GM21723 (cell line): ENCODE data around the gene CENPA.
"Not testable (repeated sequence)": the region's sequence is repeated elsewhere in the genome, so short reads cannot be mapped to it uniquely, and the experiment has no call there.

ENCODE experiments used
- ATAC-seq: cut with Tn5 transposase; IDR thresholded peaks from one replicate; pipeline ENCODE4 v1.9.1; 2021; ENCODE audit warnings: mild to moderate bottlenecking, moderate library complexity; ENCODE audit not compliant: unreplicated experiment

Gene CENPA

DNA sequence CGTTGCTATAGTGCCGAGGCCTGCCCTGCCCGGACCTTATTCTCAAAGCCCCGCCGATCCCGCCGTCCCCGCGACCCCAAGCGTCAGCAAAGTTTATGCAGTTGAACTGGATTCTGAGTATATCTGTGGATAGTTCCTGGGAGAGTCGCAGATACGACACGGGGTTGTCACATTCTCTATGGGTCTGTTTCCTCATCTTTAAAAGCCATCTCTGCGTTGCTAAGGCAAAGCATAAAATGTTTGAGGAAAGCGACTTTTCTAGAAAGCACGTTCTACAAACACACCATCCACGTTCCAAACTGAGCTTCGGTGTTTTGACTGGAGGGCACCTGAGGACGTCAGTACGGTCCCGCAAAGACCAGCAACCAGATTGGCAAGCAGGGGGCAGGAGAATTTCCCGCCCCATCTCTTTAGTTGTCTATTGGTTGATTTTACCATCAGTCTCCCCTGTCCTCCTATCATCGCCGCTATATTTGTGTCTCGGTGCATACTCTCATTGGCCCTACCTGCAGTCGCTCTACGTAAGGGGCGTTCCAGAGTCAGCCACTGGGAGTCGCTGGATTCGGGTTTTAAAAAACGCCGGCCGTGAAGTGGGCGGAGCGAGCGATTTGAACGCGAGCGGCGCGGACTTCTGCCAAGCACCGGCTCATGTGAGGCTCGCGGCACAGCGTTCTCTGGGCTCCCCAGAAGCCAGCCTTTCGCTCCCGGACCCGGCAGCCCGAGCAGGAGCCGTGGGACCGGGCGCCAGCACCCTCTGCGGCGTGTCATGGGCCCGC is at the start of gene CENPA:
Gene CENPA (plus strand): TSS at position 626 of the 776 bp plus-strand sequence. CDS start 141 bp downstream, at position 767.
- peak; percentile 98 for ATAC-seq

DNA sequence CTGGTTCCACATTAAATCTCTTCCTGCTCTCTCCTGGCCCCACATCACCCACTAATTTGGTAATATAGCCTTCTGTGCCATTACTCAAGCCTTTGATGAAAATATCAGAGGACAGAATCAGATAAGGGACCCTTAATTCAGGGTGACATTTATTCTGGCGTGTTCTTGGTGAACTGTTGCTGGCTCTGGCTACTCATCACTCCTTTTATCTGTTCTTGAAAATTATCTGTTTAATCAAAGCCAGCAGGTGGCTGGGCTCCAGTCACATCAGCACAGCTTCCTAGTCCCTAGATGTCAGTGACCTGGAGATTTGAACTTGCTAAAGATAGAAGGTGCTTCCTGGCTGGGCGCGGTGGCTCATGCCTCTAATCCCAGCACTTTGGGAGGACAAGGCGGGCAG is 48.6 kb upstream of the CENPA start:
- ATAC-seq = no peak

DNA sequence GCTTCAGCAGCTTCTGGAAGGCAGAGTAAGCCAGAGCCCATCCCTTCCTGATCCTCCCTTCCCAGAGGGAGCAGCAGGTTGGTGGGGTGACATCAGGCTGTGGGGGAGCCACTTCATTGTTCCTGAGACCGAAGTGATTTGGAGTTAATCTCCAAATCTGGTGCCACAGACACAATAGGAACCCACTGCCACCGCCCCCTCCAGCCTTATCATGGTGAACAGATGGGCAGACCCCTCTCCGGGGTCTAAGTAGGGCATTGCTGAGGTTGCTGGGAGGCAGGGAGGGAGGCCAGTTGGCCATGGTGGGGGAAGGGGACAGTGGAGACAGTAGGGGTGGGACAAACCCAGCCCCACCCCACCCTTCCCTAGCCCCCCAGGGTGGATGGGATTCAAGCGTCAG is 47.4 kb upstream of the CENPA start:
- no peak for ATAC-seq

DNA sequence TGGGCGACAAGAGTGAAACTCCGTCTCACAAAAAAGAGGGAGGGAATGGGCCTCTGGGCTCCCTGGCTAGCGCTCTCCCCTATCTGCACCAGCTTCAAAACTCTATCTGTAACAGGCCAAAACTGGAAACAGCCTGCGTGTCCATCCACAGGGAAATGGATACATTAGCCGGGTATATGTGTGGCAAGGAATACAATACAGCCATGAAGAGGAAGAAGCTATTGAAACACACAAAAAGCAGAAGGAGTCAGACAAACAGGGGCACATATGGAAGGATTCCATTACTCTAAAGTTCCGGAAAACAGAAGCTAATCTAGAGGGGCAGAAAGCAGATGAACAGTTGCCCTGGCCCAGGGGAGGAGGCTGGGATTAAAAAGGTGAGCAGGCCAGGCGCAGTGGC is 46.3 kb upstream of the CENPA start:
- no peak for ATAC-seq

DNA sequence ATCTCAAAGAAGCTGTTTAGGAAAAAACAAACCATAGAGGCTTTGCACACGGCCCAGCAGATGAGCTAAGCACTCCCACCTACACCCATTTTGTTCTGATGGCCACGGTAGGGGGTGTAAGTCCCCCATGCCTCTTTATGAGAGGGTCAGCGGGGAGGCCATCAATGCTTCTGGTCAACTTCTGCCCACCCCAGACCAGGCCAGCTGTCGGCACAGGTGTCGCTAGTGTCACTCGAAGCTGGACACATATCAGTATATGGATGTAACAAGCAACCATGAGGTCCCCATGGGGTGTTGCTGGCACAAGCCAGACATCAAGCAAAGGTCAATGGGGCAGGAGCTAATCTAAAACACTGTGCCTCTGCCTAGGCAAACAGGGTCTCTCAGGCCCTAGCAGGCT is 45.5 kb upstream of the CENPA start:
- no peak for ATAC-seq

DNA sequence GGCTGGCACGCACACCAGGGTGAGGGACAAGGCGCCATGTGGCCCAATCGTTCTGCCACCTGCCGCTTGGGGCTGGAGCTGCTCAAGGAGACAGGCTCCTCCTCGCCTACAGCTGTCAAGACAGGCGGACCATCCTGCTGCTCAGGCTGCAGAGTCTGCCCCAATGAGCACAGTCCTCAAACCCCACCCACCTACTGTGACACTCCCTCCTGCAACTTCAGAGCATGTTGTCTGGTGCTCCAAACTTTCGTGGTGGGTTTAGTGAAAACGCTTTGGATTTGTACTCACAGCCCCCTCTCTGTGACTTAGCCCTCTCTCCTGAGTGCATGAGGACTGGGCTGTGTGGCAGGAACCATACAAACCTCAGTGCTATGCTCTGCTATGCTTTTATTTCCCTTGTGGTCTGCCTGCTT is 45.0 kb upstream of the CENPA start:
- ATAC-seq = no peak

DNA sequence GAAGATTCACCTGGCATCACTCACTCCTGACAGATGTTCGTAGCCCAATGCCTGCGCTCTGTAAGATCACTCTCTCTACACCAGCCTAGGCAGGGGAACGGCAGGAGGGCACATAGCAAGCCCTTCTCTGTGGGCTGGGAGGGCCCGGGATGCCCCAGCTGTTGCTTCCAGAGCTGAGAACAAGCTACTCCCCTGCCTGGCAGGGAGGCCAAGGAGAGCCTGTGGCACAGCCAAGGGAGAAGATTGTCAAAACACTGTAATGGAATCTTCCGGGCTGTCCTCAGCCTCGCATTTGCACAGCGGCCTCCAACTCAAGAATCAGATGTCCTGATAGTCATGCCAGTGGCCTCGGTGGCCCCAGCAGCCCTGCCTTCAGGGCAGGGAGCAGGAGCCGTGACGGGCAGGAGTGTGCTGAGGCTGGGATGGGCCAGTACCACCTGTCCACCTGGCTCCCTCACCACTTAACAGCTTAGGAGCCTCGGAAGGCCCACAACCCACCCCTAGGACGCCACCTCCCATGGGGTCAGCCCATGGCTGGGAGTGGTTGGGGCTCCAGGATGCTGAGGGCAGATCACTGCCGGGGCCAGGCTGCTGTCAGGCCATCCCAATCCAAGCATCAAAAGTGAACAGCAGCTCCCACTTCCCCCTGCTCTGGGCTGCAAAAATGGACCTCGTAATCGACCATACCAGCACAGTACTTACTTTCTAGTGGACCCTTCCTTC is 43.6 kb upstream of the CENPA start:
- ATAC-seq = no peak

DNA sequence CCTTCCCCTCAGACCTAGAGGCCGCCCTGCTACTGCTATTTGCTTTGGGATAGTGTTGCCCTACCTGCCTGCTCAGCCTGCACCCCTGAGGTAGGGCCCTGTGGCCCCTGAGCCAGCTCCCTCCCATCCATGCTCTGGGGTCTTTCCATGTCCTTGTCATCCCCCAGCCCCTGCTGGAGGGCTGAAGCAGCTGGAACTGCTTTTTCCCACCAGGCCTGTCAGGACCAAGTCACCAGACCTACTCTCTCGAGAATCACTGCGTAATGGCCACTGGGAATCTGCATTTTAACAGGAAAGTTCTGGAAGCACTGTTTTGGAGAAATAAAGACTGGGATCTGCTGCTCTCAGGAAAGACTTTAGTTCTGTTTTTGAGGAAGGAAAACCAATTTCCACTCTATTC is 42.0 kb upstream of the CENPA start:
- ATAC-seq = no peak

DNA sequence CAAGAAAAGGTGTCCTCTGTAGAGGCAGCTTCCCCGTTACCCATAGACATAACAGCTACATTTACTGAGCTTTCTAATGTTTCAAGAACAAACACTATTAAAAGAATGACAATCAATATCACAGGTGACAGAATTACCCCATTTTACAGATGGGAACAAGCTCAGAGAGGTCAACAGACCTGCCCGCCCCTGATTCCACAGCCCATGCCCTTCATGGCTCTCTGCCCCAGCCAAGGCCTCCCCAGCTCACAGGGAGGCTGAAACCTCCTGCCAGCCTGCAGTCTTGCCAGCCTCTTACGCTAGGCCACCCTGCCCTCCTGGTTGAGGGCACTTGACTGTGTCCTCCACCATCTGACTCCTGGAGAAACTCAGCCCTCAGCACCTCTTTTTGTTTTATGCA is 40.9 kb upstream of the CENPA start:
- no peak for ATAC-seq

DNA sequence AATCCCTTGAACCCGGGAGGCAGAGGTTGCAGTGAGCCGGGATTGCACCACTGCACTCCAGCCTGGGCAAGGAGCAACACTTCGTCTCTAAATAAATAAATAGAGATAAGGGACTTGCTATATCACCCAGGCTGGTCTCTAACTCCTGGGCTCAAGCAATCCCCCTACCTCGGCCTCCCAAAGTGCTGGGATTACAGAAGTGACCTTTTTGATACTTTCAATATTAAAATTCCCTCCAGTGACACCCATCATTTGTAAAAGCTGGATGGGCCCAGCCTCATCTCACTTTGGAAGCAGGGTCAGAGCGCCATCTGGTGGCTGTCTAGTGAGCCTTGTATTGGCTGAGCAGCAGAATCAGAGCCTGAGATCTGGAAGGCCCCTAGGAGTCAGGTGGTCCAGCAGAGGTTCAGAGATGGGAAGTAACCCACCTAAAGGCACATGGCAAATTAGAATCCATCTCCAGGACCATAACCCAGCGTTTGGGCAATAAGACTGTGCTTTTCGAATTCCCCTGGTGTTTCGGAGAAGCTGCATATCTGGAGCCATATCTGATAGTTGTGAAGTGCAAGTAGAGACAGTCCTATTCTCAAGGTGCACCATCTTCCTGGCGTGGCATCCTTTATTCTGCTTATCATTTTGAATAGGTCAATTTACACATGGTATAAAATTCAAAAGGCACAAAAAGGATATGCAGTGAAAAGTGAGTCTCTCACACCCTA is 40.1 kb upstream of the CENPA start:
- peak; percentile 67 for ATAC-seq

DNA sequence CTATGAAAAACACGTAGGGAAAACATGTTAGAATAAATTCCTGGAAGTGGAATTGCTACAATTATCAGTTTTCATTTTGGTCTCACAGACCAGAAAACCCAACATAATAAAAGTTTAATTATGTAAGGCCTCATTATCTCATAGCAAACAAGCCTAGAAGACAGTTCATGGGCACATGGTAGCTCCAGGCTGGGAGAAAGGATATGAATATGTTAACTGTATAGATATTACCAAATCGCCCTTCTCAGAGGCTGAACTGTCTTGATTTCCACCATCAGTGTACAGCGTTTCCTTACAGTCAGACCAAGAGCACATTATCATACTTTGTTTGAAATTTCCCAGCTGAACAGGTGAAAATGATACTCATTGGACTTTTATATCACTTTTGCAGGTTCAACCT is 38.9 kb upstream of the CENPA start:
- ATAC-seq = no peak

DNA sequence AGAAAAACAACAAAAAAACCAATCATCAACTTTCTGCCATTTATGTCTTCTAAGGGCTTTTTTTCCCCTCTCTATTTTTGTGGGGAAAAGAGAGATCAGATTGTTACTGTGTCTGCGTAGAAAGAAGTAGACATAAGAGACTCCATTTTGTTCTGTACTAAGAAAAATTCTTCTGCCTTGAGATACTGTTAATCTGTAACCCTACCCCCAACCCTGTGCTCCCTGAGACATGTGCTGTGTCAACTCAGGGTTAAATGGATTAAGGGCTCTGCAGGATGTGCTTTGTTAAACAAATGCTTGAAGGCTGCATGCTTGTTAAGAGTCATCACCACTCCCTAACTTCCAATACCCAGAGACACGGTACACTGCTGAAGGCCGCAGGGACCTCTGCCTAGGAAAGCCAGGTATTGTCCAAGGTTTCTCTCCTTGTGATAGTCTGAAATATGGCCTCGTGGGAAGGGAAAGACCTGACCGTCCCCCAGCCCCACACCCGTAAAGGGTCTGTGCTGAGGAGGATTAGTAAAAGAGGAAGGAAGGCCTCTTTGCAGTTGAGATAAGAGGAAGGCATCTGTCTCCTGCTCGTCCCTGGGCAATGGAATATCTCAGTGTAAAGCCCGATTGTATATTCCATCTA is 36.0 kb upstream of the CENPA start:
- ATAC-seq = not testable (repeated sequence)

DNA sequence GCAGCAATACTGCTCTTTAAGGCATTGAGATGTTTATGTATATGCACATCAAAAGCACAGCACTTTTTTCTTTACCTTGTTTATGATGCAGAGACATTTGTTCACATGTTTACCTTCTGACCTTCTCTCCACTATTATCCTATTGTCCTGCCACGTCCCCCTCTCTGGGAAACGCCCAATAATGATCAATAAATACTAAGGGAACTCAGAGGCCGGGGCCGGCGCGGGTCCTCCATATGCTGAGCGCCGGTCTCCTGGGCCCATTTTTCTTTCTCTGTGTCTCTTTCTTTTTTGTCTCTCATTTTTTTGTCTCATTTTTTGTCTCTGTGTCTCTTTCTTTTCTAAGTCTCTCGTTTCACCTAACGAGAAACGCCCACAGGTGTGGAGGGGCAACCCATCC is 35.4 kb upstream of the CENPA start:
- ATAC-seq = not testable (repeated sequence)

DNA sequence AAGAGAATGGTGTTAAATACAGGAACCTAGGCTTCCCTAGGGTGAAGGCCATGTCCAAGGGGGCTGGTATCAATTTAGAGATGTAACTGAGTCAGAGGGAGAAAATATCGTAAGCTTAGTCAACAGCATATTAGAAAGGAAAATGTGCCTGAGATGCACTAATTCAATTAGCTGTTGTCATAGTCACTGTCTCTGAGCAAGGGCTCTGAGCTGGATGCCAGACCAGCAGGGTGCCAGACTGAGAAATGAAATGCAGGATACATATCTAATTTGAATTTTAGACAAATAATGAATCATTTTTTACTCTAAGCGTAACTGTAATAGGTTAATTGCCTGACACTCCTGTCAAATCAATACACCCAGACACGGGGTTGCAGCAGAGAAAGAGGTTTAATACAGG is 33.2 kb upstream of the CENPA start:
- ATAC-seq = no peak

DNA sequence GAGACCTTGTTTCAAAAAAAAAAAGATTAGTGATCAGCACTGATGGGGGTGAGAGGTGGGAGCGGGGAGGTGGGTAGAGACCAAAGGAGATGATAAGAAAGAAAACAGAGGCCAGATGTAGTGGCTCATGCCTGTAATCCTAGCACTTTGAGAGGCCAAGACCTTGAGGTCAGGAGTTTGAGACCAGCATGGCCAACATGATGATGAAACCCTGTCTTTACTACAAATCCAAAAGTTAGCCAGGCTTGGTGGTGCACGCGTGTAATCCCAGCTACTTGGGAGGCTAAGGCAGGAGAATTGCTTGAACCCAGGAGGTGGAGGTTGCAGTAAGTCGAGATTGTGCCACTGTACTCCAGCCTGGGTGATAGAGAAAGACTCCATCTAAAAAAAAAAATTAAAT is 31.3 kb upstream of the CENPA start:
- no peak for ATAC-seq

DNA sequence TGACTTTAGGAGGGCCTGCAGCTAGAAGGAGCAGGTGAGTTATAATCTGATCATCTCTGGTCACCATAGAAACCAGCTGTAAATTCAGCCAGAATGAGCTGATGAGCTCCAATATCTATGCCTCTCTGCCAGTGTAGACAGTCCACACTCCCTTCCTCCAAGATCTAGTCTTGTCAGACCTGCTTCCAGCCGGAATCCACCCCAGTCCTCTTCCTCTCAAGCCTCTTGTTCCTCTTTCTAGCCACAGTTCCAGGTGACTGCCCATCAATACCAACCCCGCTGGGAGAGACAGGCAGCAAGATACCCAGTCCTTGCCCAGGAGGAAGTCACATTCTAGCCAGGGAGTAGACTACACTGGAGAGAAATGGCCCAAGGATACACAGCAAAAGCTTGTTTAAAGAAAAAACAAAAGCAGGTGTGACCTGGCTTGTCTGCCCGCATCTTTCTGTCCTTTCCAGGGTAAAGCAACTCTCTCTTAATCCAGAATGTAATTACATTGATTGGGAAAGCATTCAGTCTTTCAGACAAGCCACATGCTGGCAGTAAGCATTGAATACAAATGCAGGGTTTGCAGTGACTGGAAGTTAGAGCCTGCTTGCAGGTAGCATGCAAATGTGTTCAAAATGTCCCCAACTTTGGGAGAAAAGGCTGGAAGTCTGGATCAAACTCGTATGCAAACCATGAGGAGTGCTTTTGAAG is 30.7 kb upstream of the CENPA start:
- ATAC-seq = no peak

DNA sequence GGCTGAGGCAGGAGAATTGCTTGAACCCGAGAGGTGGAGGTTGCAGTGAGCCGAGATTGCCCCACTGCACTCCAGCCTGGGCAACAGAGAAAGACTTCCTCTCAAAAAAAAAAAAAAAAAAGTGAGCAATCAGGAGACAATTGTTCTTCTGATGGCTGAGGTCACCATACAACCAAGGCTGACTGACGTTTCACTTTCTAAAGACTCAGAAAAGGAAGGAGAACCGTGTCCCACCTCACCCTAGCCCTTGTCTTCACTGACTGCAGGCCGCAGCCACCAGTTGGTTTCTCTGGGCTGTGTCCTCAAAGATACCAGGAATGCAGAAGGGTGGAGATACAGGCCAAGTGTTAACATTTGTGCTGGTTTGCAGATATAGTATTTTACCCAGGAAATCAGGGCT is 29.5 kb upstream of the CENPA start:
- ATAC-seq = no peak

DNA sequence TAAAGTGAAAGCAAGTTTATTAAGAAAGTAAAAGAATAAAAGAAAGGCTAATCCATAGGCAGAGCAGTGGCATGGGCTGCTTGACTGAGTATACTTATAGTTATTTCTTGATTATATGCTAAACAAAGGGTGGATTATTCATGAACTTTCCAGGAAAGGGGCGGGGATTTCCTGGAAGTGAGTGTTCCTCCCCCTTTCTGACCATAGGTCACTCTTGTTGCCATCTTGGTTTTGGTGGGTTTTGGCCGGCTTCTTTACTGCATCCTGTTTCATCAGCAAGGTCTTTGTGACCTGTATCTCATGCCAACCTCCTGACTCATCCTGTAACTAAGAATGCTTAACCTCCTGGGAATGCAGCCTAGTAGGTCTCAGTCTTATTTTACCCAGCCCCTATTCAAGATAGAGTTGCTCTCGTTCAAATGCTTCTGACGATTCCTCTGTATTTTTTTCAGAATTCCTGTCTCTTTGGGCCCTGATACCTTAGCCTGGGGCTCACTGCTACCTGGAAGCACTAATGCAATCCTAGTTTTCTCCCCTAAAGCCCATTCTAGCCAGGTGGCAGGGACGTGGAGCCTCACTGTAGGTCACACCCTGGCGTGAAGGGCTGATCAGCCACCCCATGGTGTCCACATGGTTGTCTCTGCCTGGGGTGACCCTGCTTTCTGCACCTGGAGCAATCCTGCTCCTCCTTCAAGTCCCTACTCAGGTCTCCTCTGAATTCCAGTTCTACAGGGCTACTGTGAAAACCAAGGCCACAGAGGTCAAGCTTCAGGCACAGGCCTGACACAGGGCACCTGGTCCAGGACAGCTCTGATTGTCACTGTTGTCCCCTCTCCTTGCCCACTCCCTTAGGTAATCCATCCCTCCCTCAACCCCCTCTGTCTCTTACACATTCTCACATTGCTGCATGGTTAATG is 27.7 kb upstream of the CENPA start:
- ATAC-seq = peak; percentile 43

DNA sequence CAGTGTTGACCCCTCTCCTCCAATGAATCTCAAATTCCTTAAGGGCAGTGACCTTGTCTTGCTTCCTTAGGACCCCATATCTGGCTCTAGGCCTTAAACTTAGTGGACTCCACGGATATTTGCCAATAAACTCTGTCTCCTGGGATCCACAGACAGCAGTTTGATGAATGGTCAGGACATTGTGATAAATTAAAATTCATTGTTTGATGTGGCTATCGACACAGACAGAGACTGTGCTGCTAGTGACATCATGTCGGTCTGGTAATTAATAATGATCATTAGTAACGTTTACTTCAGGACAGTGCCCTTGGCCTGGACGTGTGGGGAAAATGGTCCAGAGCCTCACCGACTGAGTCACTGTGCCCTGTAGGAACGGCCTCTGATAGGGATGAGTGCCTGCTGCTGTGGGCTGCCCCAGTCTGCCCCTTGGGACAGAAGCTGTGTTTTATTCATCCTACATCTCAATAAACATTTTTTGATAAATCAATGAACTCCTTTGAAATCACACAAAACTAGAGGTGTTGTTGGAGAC is 27.0 kb upstream of the CENPA start:
- no peak for ATAC-seq
